Endodermal cell (in vitro differentiated cells): Measurements from ENCODE around the gene HSD17B7. TPM values are rescaled to one million over a fixed set of nuclear protein-coding genes. Genes with fewer than 3 reads are reported as not detected.

Experiments used
- DNase-seq: peaks from one replicate; pipeline ENCODE4 v3.0.0-alpha.2; 2017
- H3K27ac ChIP-seq: 2 replicates; pipeline ENCODE4 v1.5.1; 2013; ENCODE audit warnings: mild to moderate bottlenecking, low read depth, low read length, moderate library complexity
- H3K27me3 ChIP-seq: 2 replicates; pipeline ENCODE4 v1.6.1; 2013; ENCODE audit warnings: mild to moderate bottlenecking, low read length, moderate library complexity; ENCODE audit not compliant: insufficient read depth, control insufficient read depth, poor library complexity, severe bottlenecking
- H3K36me3 ChIP-seq: 2 replicates; pipeline ENCODE4 v1.7.0; 2013; ENCODE audit warnings: mild to moderate bottlenecking, low read length, moderate library complexity; ENCODE audit not compliant: control insufficient read depth, insufficient read depth
- H3K4me1 ChIP-seq: one replicate; pipeline ENCODE4 v1.7.0; 2013; ENCODE audit warnings: low read length; ENCODE audit not compliant: control insufficient read depth, insufficient read depth
- H3K4me3 ChIP-seq: 2 replicates; pipeline ENCODE4 v1.5.1; 2013; ENCODE audit warnings: mild to moderate bottlenecking, low read length, moderate library complexity
- H3K9ac ChIP-seq: 2 replicates; pipeline ENCODE4 v1.6.1; 2013; ENCODE audit warnings: mild to moderate bottlenecking, low read length, moderate library complexity; ENCODE audit not compliant: poor library complexity, severe bottlenecking; ENCODE audit errors: extremely low read depth
- H3K9me3 ChIP-seq: 2 replicates; pipeline ENCODE4 v1.6.1; 2013; ENCODE audit warnings: mild to moderate bottlenecking, low read length, moderate library complexity; ENCODE audit not compliant: control insufficient read depth
- H3K27ac Mint-ChIP-seq: 2 replicates; pipeline ENCODE4 v1.8.0; 2020; ENCODE audit warnings: mixed read lengths
- H3K27me3 Mint-ChIP-seq: 2 replicates; pipeline ENCODE4 v1.8.0; 2021; ENCODE audit warnings: mild to moderate bottlenecking, mixed read lengths; ENCODE audit not compliant: insufficient read depth
- H3K36me3 Mint-ChIP-seq: 2 replicates; pipeline ENCODE4 v1.8.0; 2020; ENCODE audit warnings: low read depth, mixed read lengths
- H3K4me1 Mint-ChIP-seq: 2 replicates; pipeline ENCODE4 v1.8.0; 2020; ENCODE audit warnings: mixed read lengths
- H3K4me3 Mint-ChIP-seq: 2 replicates; pipeline ENCODE4 v1.8.0; 2020; ENCODE audit warnings: mild to moderate bottlenecking, moderate library complexity, mixed read lengths
- H3K9me3 Mint-ChIP-seq: 2 replicates; pipeline ENCODE4 v1.8.0; 2020; ENCODE audit warnings: mild to moderate bottlenecking, mixed read lengths
- WGBS, 2 experiments: methylation state at CpG; one replicate each; pipeline versions ENCODE4 v1.1.5 to v1.1.7; 2013; ENCODE audit warnings: missing lambda C conversion rate in 2 of 2, mixed read lengths in 1 of 2; ENCODE audit not compliant: insufficient coverage in 1 of 2, insufficient read length in 1 of 2; 5-methylcytosine and 5-hydroxymethylcytosine counted together
- total RNA-seq, 2 donors: library from RNA; stranded (reverse); fragmentation: NEBNext Ultra II Directional in 1 of 2; extraction: Animal tissue kit (Norgen Biotek cat#: 25700) in 1 of 2; gene quantifications; 2 replicates in 1 of 2; 3 replicates in 1 of 2; pipeline ENCODE4 v1.2.1, GENCODE V29; 2021
- TF ChIP-seq, protein P1 (sequence below): fragments of 200-600 bp; sonication (generic); conservative IDR thresholded peaks from 2 replicates; pipeline ENCODE4 v1.5.0; 2021; ENCODE audit warnings: antibody characterized with exemption, mild to moderate bottlenecking

HSD17B7 gene
- total RNA-seq, 2 donors from 2014 or later: 30.0 to 33.2 TPM

DNA sequence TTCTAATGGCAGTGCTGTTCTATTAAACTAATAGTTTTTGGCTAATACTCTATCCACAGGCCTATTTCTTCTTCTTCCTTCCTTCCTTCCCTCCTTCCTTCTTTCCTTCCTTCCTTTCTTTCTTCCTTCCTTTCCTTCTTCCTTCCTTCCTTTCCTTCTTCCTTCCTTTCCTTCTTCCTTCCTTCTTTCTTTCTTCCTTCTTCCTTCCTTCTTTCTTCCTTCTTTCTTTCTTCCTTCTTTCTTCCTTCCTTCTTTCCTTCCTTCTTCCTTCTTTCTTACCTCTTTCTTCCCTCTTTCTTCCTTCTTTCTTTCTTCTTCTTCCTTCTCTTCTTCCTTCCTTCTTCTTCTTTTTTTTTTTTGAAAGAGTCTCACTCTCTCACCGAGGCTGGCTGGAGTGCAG is 38.8 kb downstream of the HSD17B7 start:
- no peak overlapping the region for H3K4me3 Mint-ChIP-seq
- H3K9me3 Mint-ChIP-seq: no peaks in the 10 kb centered on the region
- TF ChIP-seq, protein P1, sequence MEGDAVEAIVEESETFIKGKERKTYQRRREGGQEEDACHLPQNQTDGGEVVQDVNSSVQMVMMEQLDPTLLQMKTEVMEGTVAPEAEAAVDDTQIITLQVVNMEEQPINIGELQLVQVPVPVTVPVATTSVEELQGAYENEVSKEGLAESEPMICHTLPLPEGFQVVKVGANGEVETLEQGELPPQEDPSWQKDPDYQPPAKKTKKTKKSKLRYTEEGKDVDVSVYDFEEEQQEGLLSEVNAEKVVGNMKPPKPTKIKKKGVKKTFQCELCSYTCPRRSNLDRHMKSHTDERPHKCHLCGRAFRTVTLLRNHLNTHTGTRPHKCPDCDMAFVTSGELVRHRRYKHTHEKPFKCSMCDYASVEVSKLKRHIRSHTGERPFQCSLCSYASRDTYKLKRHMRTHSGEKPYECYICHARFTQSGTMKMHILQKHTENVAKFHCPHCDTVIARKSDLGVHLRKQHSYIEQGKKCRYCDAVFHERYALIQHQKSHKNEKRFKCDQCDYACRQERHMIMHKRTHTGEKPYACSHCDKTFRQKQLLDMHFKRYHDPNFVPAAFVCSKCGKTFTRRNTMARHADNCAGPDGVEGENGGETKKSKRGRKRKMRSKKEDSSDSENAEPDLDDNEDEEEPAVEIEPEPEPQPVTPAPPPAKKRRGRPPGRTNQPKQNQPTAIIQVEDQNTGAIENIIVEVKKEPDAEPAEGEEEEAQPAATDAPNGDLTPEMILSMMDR: no peak
- Histone ChIP-seq H3K4me3 (no peak overlapping the region), H3K27me3 (peaks cover 12% of the 10 kb centered on the region), H3K27ac (no peak overlapping the region), H3K9me3 (no peaks in the 10 kb centered on the region), H3K9ac (no peak overlapping the region), H3K4me1 (peaks cover 6% of the 10 kb centered on the region), H3K36me3 (no peaks in the 10 kb centered on the region)
- DNase-seq: no peak
- H3K27me3 Mint-ChIP-seq: peaks cover 24% of the 10 kb centered on the region
- H3K4me1 Mint-ChIP-seq: peaks cover 15% of the 10 kb centered on the region
- no peak overlapping the region for H3K27ac Mint-ChIP-seq
- WGBS, 2 experiments: 92 to 100% methylated on average over 1 of the region's 1 CpG
- H3K36me3 Mint-ChIP-seq: no peaks in the 10 kb centered on the region

DNA sequence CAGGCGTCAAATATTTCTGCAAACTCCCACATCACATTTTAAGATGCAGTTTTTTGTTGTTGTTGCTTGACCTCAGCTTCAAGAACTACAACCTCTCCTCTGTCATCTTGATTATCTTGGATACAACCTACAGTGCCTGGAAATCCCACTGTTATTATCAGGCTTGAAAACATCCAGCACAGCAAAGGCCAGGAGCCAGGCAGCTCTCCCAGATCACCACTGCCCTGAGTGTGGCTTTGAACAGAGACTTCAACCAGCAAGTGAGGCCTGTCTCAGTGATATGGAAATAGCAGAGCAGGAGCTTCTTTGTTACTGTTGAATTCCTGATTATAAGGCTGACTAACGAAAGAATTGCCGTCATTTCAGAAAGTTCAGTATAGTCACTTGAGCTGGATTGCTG is 42.0 kb downstream of the HSD17B7 start:
- Histone ChIP-seq H3K36me3 (no peaks in the 10 kb centered on the region), H3K27me3 (peaks cover 12% of the 10 kb centered on the region), H3K9me3 (no peaks in the 10 kb centered on the region), H3K4me3 (no peak overlapping the region), H3K4me1 (peaks cover 4% of the 10 kb centered on the region), H3K27ac (no peak overlapping the region), H3K9ac (no peak overlapping the region)
- TF ChIP-seq, protein P1: no peak
- WGBS, 2 experiments: 57 to 82% methylated on average over 1 to 3 of the region's 3 CpGs
- no peaks in the 10 kb centered on the region for H3K9me3 Mint-ChIP-seq
- peaks cover 26% of the 10 kb centered on the region for H3K27me3 Mint-ChIP-seq
- no peak overlapping the region for H3K4me3 Mint-ChIP-seq
- H3K36me3 Mint-ChIP-seq: no peaks in the 10 kb centered on the region
- H3K27ac Mint-ChIP-seq: no peak overlapping the region
- DNase-seq: no peak
- peaks cover 15% of the 10 kb centered on the region for H3K4me1 Mint-ChIP-seq

DNA sequence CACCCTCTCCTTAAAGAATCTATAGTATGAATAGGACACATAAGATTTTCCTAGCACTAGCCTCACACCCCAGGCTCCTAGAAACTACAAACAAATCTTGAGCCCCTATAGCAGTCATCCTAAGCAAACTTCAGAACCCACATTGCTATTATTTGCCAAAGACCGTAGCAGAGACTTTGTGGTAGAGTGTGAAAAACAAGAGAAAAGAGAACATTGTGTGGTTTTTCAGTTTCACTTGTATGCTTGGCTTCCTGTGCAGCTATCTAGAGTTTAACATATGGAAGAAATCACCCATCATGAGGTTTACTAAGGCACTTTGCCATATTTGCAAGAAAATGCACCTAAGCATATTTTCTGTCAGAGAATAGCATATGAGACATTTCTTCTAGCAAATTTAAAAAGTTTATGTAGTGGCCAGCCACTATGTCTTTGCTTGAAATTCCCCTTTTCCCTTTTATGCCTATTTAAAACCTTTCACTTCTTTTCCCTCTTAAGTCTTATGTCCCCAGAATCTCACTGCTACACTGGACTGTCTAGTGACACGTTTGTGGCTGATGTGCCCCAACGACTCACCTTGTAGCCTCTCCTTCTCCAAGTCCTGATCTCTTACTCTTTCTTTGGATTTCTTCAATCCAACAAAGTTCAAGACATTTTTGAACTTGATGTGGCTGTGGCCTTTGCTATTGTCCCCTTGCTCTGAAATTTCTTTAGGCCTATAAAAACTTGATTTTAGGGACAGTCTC is 44.8 kb downstream of the HSD17B7 start:
- Mint-ChIP-seq H3K27me3 (peaks cover 5% of the 10 kb centered on the region), H3K9me3 (peaks cover 18% of the 10 kb centered on the region), H3K27ac (no peak overlapping the region), H3K36me3 (no peaks in the 10 kb centered on the region), H3K4me3 (no peak overlapping the region), H3K4me1 (peaks cover 15% of the 10 kb centered on the region)
- DNase-seq: no peak
- H3K4me1 ChIP-seq: peaks cover 4% of the 10 kb centered on the region
- TF ChIP-seq, protein P1: no peak
- H3K4me3 ChIP-seq: no peak overlapping the region
- H3K27me3 ChIP-seq: no peaks in the 10 kb centered on the region
- H3K9me3 ChIP-seq: peaks cover 16% of the 10 kb centered on the region
- H3K36me3 ChIP-seq: no peaks in the 10 kb centered on the region
- 76 to 93% methylated on average over 2 to 3 of the region's 3 CpGs for WGBS, 2 experiments
- no peak overlapping the region for H3K27ac ChIP-seq
- no peak overlapping the region for H3K9ac ChIP-seq
